HepG2 (cell line): Measurements from ENCODE around the gene SLC45A2.

Source experiments
- IKZF1 ChIP-seq: fragments of 450-650 bp; IDR thresholded peaks from 2 replicates; pipeline ENCODE4 v1.7.1; 2016
- NCOR1 ChIP-seq: fragments of 200-600 bp; sonication (generic); IDR thresholded peaks from 2 replicates; pipeline ENCODE4 v1.7.0; 2017; ENCODE audit warnings: antibody characterized with exemption, low read length, borderline replicate concordance
- NFIC ChIP-seq: IDR thresholded peaks from 2 replicates; pipeline ENCODE4 v1.6.1; 2012; ENCODE audit warnings: mild to moderate bottlenecking, low read length, inconsistent platforms
- PCBP2 ChIP-seq: fragments of 200-400 bp; formaldehyde crosslinking; optimal IDR thresholded peaks from 2 replicates; pipeline ENCODE3; 2018; ENCODE audit warnings: low read length, low read depth; ENCODE audit not compliant: poor library complexity, severe bottlenecking
- POLR2A ChIP-seq, 2 experiments: IDR thresholded peaks; 2 replicates each; pipeline ENCODE4 v1.6.1; 2011; ENCODE audit warnings: low read depth in 2 of 2, low read length in 2 of 2, mild to moderate bottlenecking in 1 of 2, moderate library complexity in 1 of 2; ENCODE audit not compliant: insufficient read depth in 1 of 2
- TBP ChIP-seq: sonication (generic); formaldehyde crosslinking; IDR thresholded peaks from 2 replicates; pipeline ENCODE4 v1.5.0; 2020; ENCODE audit warnings: missing genetic modification reagents
- THAP11 ChIP-seq: IDR thresholded peaks from 2 replicates; pipeline ENCODE4 v1.6.1; 2016; ENCODE audit warnings: missing biosample characterization, missing genetic modification reagents
- ZKSCAN1 ChIP-seq: fragments of 150-350 bp; IDR thresholded peaks from 2 replicates; pipeline ENCODE4 v1.6.1; 2014; ENCODE audit warnings: low read length
- ZSCAN29 ChIP-seq: sonication (generic); formaldehyde crosslinking; conservative IDR thresholded peaks from 2 replicates; pipeline ENCODE4 v1.4.0; 2020; ENCODE audit warnings: mild to moderate bottlenecking, missing genetic modification reagents
- TF ChIP-seq, protein P1 (sequence below): sonication (generic); formaldehyde crosslinking; IDR thresholded peaks from 2 replicates; pipeline ENCODE4 v1.5.0; 2020; ENCODE audit warnings: missing genetic modification reagents, mild to moderate bottlenecking, borderline replicate concordance
- TF ChIP-seq, protein P2 (sequence below): sonication (generic); formaldehyde crosslinking; IDR thresholded peaks from 2 replicates; pipeline ENCODE4 v1.4.0; 2020; ENCODE audit warnings: missing genetic modification reagents
- TF ChIP-seq, protein P3 (sequence below): IDR thresholded peaks from 2 replicates; pipeline ENCODE4 v1.6.1; 2012; ENCODE audit warnings: inconsistent platforms
- TF ChIP-seq, protein P4 (sequence below): sonication (generic); formaldehyde crosslinking; IDR thresholded peaks from 2 replicates; pipeline ENCODE4 v1.5.0; 2020; ENCODE audit warnings: mild to moderate bottlenecking, missing genetic modification reagents, moderate library complexity

DNA sequence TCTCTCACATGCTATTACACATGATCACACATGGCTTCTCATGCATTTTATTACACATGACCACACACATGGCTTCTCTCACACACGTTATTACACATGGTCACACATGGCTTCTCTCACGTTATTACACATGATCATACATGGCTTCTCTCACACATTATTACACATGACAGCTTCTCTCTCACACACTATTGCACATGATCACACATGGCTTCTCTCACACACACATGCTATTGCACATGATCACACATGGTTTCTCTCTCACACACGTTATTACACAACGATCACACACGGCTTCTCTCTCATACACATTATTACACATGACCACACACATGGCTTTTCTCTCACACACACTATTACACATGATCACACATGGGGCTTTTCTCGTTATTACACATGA is 954 bp upstream of the SLC45A2 start:
- TF ChIP-seq NCOR1, result no peak
- no peak for TF ChIP-seq PCBP2
- TF ChIP-seq POLR2A (IDR thresholded peaks at IDR 0.05; ENCODE audit: insufficient read depth in 1 of 2, low read depth in 2 of 2, low read length in 2 of 2), result no peak
- no peak for TF ChIP-seq ZSCAN29 (CRISPR knock-in tag)
- TF ChIP-seq THAP11, result no peak
- TF ChIP-seq, protein P1, sequence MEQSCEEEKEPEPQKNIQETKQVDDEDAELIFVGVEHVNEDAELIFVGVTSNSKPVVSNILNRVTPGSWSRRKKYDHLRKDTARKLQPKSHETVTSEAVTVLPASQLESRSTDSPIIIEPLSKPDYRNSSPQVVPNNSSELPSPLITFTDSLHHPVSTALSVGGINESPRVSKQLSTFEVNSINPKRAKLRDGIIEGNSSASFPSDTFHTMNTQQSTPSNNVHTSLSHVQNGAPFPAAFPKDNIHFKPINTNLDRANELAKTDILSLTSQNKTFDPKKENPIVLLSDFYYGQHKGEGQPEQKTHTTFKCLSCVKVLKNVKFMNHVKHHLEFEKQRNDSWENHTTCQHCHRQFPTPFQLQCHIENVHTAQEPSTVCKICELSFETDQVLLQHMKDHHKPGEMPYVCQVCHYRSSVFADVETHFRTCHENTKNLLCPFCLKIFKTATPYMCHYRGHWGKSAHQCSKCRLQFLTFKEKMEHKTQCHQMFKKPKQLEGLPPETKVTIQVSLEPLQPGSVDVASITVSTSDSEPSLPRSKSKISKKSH, result no peak
- TF ChIP-seq, protein P2, sequence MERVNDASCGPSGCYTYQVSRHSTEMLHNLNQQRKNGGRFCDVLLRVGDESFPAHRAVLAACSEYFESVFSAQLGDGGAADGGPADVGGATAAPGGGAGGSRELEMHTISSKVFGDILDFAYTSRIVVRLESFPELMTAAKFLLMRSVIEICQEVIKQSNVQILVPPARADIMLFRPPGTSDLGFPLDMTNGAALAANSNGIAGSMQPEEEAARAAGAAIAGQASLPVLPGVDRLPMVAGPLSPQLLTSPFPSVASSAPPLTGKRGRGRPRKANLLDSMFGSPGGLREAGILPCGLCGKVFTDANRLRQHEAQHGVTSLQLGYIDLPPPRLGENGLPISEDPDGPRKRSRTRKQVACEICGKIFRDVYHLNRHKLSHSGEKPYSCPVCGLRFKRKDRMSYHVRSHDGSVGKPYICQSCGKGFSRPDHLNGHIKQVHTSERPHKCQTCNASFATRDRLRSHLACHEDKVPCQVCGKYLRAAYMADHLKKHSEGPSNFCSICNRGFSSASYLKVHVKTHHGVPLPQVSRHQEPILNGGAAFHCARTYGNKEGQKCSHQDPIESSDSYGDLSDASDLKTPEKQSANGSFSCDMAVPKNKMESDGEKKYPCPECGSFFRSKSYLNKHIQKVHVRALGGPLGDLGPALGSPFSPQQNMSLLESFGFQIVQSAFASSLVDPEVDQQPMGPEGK (CRISPR knock-in tag), result no peak
- no peak for TF ChIP-seq TBP (CRISPR knock-in tag)
- TF ChIP-seq, protein P3, sequence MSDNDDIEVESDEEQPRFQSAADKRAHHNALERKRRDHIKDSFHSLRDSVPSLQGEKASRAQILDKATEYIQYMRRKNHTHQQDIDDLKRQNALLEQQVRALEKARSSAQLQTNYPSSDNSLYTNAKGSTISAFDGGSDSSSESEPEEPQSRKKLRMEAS, result no peak
- no peak for TF ChIP-seq IKZF1
- TF ChIP-seq, protein P4, sequence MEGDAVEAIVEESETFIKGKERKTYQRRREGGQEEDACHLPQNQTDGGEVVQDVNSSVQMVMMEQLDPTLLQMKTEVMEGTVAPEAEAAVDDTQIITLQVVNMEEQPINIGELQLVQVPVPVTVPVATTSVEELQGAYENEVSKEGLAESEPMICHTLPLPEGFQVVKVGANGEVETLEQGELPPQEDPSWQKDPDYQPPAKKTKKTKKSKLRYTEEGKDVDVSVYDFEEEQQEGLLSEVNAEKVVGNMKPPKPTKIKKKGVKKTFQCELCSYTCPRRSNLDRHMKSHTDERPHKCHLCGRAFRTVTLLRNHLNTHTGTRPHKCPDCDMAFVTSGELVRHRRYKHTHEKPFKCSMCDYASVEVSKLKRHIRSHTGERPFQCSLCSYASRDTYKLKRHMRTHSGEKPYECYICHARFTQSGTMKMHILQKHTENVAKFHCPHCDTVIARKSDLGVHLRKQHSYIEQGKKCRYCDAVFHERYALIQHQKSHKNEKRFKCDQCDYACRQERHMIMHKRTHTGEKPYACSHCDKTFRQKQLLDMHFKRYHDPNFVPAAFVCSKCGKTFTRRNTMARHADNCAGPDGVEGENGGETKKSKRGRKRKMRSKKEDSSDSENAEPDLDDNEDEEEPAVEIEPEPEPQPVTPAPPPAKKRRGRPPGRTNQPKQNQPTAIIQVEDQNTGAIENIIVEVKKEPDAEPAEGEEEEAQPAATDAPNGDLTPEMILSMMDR, result no peak
- no peak for TF ChIP-seq NFIC
- TF ChIP-seq ZKSCAN1, result no peak
